Measurements from ENCODE around the gene LRRC14B.

The LRRC14B gene

DNA sequence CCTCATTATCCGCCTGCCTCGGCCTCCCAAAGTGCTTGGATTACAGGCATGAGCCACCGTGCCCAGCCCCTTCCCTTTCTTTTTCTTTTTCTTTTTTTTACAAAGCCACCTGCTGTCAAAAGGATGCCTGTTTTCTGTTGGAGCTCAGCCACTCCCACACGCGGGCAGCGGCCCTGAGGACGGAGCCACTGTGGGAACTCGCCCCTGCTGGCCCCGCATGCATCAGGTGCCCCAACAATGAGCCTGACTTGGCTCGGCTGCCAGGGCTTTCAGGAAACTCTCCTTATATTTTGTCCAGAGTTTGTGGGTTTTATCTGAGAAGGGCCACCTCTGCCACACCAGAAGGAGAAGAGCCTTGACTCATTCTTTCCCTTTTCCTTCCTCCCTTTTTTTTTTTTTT is 37.1 kb upstream of the LRRC14B start:
- DNase-seq (ENCODE audit: insufficient read length) (no peak), FAIRE-seq (no peak)
- TF ChIP-seq POLR2AphosphoS5 (IDR thresholded peaks at IDR 0.05; ENCODE audit: low read depth, low read length) (no peak), POLR2A (IDR thresholded peaks at IDR 0.05; ENCODE audit: low read depth, low read length) (no peak), TAF1 (IDR thresholded peaks at IDR 0.05; ENCODE audit: borderline replicate concordance, low read depth, low read length) (no peak)

- no peak for DNase-seq (ENCODE audit: insufficient read length)
- no peak for FAIRE-seq
- TF ChIP-seq POLR2A (IDR thresholded peaks at IDR 0.05; ENCODE audit: low read depth, low read length) (no peak), TAF1 (IDR thresholded peaks at IDR 0.05; ENCODE audit: borderline replicate concordance, low read depth, low read length) (no peak), POLR2AphosphoS5 (IDR thresholded peaks at IDR 0.05; ENCODE audit: low read depth, low read length) (no peak)
Observed at GRCh38 chr5:154826-155225, 36.5 kb upstream of the LRRC14B start.

- DNase-seq (ENCODE audit: insufficient read length) (no peak), FAIRE-seq (no peak)
- TF ChIP-seq POLR2A (IDR thresholded peaks at IDR 0.05; ENCODE audit: low read depth, low read length) (no peak), TAF1 (IDR thresholded peaks at IDR 0.05; ENCODE audit: borderline replicate concordance, low read depth, low read length) (no peak), POLR2AphosphoS5 (IDR thresholded peaks at IDR 0.05; ENCODE audit: low read depth, low read length) (no peak)
Observed at GRCh38 chr5:155651-156410, 35.5 kb upstream of the LRRC14B start.

DNA sequence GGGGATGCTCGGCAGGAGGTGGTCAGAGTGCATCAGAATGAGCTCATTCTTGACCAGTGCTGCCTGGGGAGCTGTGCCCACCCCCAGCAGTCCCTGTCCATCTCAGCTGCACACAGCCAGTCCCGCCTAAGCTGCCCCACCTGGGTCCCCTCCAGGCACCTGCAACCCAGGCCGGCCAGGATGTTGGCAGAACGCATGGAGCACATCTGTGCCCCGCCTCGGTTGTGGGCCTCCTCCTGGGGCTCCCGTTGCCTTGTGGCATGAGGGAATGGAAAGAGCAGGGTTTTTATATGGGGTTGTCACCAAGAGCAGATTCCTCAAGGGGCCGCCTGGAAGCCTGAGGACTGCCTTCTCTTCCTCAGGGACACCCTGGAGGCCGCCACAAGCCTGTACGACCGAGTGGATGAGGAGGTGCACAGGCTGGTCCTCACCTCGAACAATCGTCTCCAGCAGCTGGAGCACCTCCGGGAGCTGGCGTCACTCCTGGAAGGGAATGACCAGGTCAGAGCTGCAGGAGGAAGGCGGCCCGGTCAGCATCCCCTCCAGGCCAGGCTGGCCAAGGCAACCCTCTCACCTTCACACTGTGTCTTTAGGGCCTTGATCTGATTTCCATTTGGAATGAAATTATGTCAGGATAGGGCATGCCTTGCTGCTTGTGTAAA is 34.8 kb upstream of the LRRC14B start:
- TF ChIP-seq TAF1 (IDR thresholded peaks at IDR 0.05; ENCODE audit: borderline replicate concordance, low read depth, low read length) (no peak), POLR2AphosphoS5 (IDR thresholded peaks at IDR 0.05; ENCODE audit: low read depth, low read length) (no peak), POLR2A (IDR thresholded peaks at IDR 0.05; ENCODE audit: low read depth, low read length) (no peak)
- FAIRE-seq, result no peak
- DNase-seq (ENCODE audit: insufficient read length), result no peak

- no peak for TF ChIP-seq POLR2A (IDR thresholded peaks at IDR 0.05; ENCODE audit: low read depth, low read length)
- no peak for DNase-seq (ENCODE audit: insufficient read length)
- FAIRE-seq, result no peak
Observed at GRCh38 chr5:157126-157715, 34.1 kb upstream of the LRRC14B start.

GRCh38 chr5:157801-158200 is 33.5 kb upstream of the LRRC14B start:
- no peak for FAIRE-seq
- no peak for TF ChIP-seq TAF1 (IDR thresholded peaks at IDR 0.05; ENCODE audit: borderline replicate concordance, low read depth, low read length)
- no peak for TF ChIP-seq POLR2AphosphoS5 (IDR thresholded peaks at IDR 0.05; ENCODE audit: low read depth, low read length)
- no peak for TF ChIP-seq POLR2A (IDR thresholded peaks at IDR 0.05; ENCODE audit: low read depth, low read length)
- DNase-seq (ENCODE audit: insufficient read length), result no peak

DNA sequence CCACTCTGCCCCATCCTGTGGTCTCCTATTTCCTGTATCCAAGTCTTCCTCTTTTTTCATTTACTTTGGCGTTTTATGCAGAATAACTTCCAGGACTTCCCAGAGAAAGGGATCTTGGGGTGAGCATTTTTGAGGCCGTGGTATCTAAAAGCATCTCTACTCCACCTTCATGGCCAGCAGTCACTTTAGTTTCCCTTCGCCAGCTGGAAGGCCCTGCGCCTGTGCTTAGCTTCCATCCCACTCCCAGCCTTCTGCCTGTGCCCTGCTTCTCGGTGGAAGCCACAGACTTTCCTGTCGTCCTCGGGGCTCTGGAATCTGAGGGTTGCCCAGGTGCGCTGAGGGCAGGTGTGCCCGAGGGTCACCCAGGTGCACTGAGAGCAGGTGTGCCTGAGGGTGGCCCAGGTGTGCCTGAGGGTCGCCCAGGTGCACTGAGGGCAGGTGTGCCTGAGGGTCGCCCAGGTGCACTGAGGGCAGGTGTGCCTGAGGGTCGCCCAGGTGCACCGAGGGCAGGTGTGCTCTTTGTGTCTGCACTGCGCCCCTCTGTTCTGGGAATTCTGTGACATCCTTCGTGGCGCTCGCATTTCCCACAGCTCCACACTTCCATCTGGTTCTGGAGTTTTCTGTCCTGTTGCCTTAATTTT is 32.4 kb upstream of the LRRC14B start:
- DNase-seq (ENCODE audit: insufficient read length), result no peak
- FAIRE-seq, result no peak
- TF ChIP-seq TAF1 (IDR thresholded peaks at IDR 0.05; ENCODE audit: borderline replicate concordance, low read depth, low read length) (no peak), POLR2A (IDR thresholded peaks at IDR 0.05; ENCODE audit: low read depth, low read length) (no peak), POLR2AphosphoS5 (IDR thresholded peaks at IDR 0.05; ENCODE audit: low read depth, low read length) (no peak)

DNA sequence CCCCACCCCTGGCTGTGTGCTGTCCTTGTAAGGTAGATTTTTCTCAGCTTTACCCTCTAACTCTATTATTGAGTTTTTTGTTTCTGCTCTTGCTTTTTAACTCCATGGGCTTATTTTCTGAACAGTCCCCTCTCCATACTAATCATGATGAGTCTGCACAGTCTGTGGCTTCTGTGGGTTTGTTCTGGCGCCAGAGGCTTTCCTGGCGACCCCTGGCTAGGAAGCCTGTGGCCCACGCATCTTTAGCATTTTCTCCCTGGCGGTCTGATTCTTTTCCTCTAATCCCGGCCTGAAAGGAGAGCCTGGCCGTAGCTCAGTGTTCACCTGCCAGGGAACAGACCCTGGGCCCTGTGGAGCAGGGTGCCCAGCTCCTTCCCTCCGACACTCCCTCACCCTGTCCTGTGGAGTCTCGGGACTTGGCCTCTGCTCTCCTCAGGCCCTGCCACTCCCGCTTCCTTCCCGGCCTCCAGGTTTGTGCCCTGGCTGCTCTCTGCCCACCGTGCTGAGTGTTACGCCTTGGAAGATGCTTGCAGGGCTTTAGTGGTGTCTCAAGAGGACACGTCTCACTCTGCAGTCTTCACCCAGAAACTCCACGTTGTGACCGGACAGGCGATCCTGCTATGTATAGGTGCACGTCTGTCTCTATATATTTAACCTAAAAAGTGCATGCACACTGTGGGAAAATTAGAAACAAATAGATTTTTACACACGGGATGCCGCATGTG is 31.7 kb upstream of the LRRC14B start:
- no peak for DNase-seq (ENCODE audit: insufficient read length)
- TF ChIP-seq POLR2AphosphoS5 (IDR thresholded peaks at IDR 0.05; ENCODE audit: low read depth, low read length) (no peak), POLR2A (IDR thresholded peaks at IDR 0.05; ENCODE audit: low read depth, low read length) (no peak), TAF1 (IDR thresholded peaks at IDR 0.05; ENCODE audit: borderline replicate concordance, low read depth, low read length) (no peak)
- no peak for FAIRE-seq

- DNase-seq (ENCODE audit: insufficient read length), result no peak
- FAIRE-seq, result no peak
- no peak for TF ChIP-seq POLR2AphosphoS5 (IDR thresholded peaks at IDR 0.05; ENCODE audit: low read depth, low read length)
- TF ChIP-seq POLR2A (IDR thresholded peaks at IDR 0.05; ENCODE audit: low read depth, low read length), result no peak
- TF ChIP-seq TAF1 (IDR thresholded peaks at IDR 0.05; ENCODE audit: borderline replicate concordance, low read depth, low read length), result no peak
Observed at GRCh38 chr5:160173-160510, 31.2 kb upstream of the LRRC14B start.

GRCh38 chr5:160921-161802 is 30.1 kb upstream of the LRRC14B start:
- TF ChIP-seq POLR2A (IDR thresholded peaks at IDR 0.05; ENCODE audit: low read depth, low read length) (no peak), POLR2AphosphoS5 (IDR thresholded peaks at IDR 0.05; ENCODE audit: low read depth, low read length) (no peak), TAF1 (IDR thresholded peaks at IDR 0.05; ENCODE audit: borderline replicate concordance, low read depth, low read length) (no peak)
- FAIRE-seq (no peak), DNase-seq (ENCODE audit: insufficient read length) (no peak)
